ENCODE results near the gene GALNT2. TPM values are rescaled to one million over a fixed set of nuclear protein-coding genes. Genes with fewer than 3 reads are reported as not detected.

The GALNT2 gene
- total RNA-seq, 2 donors from 2014 or later = 29.9 to 39.5 TPM

DNA sequence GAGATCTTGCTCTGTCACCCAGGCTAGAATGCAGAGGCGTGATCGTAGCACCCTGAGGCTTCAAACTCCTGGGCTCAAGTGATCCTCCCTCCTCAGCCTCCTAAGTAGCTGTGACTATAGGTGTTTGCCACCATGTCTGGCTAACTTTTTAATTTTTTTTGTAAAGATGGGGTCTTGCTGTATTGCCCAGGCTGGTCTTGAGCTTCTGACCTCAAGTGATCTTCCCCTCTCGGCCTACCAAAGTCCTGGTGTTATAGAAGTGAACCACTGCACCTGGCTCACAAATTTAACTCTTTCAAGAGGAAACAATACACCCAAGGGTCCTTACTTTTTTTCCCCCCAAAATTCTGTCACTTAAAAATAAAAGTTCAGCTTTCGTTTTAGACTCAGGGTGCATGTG, 62.3 kb downstream of the GALNT2 start:
- H3K36me3 ChIP-seq = no peaks in the 10 kb centered on the region
- H3K9me3 ChIP-seq = no peaks in the 10 kb centered on the region
- H3K4me1 ChIP-seq = peaks cover 0 to 23% of the 10 kb centered on the region in 2 donors
- no peak overlapping the region for H3K4me3 ChIP-seq
- no peak for DNase-seq (ENCODE audit: low spot score)
- H3K27ac ChIP-seq = no peak overlapping the region
- no peaks in the 10 kb centered on the region for H3K27me3 ChIP-seq
- TF ChIP-seq CTCF (IDR thresholded peaks at IDR 0.05) = no peak

GRCh38 chr1:230130172-230130944, 63.3 kb downstream of the GALNT2 start:
- no peak for TF ChIP-seq CTCF (IDR thresholded peaks at IDR 0.05)
- no peak for DNase-seq (ENCODE audit: low spot score)
- Histone ChIP-seq H3K4me3 (no peak overlapping the region), H3K9me3 (no peaks in the 10 kb centered on the region), H3K36me3 (no peaks in the 10 kb centered on the region), H3K4me1 (peaks cover 0 to 13% of the 10 kb centered on the region in 2 donors), H3K27ac (no peak overlapping the region), H3K27me3 (no peaks in the 10 kb centered on the region)

- no peak for TF ChIP-seq CTCF (IDR thresholded peaks at IDR 0.05)
- Histone ChIP-seq H3K36me3 (no peaks in the 10 kb centered on the region), H3K4me3 (no peak overlapping the region), H3K9me3 (no peaks in the 10 kb centered on the region), H3K27me3 (no peaks in the 10 kb centered on the region), H3K4me1 (peaks cover 0 to 8% of the 10 kb centered on the region in 2 donors), H3K27ac (no peak overlapping the region)
- DNase-seq (ENCODE audit: low spot score) = no peak
Observed at GRCh38 chr1:230131457-230131856, 64.4 kb downstream of the GALNT2 start.

GRCh38 chr1:230132758-230133157, 65.7 kb downstream of the GALNT2 start:
- Histone ChIP-seq H3K4me1 (peaks cover 0 to 19% of the 10 kb centered on the region in 2 donors), H3K27me3 (no peaks in the 10 kb centered on the region)

GRCh38 chr1:230135726-230136125, 68.7 kb downstream of the GALNT2 start:
- Histone ChIP-seq H3K4me1 (peaks cover 0 to 30% of the 10 kb centered on the region in 2 donors), H3K27ac (no peak overlapping the region), H3K9me3 (no peaks in the 10 kb centered on the region), H3K36me3 (no peaks in the 10 kb centered on the region), H3K27me3 (no peaks in the 10 kb centered on the region), H3K4me3 (no peak overlapping the region)
- no peak for TF ChIP-seq CTCF (IDR thresholded peaks at IDR 0.05)
- no peak for DNase-seq (ENCODE audit: low spot score)

More at GRCh38 chr1:230132758-230133157, 65.7 kb downstream of the GALNT2 start:
- Histone ChIP-seq H3K27ac (no peak overlapping the region), H3K9me3 (no peaks in the 10 kb centered on the region), H3K4me3 (no peak overlapping the region), H3K36me3 (no peaks in the 10 kb centered on the region)
- no peak for DNase-seq (ENCODE audit: low spot score)
- no peak for TF ChIP-seq CTCF (IDR thresholded peaks at IDR 0.05)
